GM11168 (cell line): ENCODE data around the gene ZFAND3.
"Not testable (repeated sequence)": the region's sequence is repeated elsewhere in the genome, so short reads cannot be mapped to it uniquely, and the experiment has no call there.

Source experiments
- in situ Hi-C: fragments of 300-500 bp; cut with MboI; formaldehyde crosslinking; loops from one replicate; pipeline ENCODE4 v1.12.0; 2022; ENCODE audit warnings: low sequenced_read_pairs; ENCODE audit not compliant: unreplicated experiment

ZFAND3 gene

GRCh38 chr6:37861452-37861851 lies 41.9 kb downstream of the ZFAND3 start:
- in situ Hi-C loops, result no loop called here

GRCh38 chr6:37862430-37862829 lies 42.9 kb downstream of the ZFAND3 start:
- in situ Hi-C loops, result no loop called here

GRCh38 chr6:37862992-37863391 lies 43.5 kb downstream of the ZFAND3 start:
- in situ Hi-C loops, result no loop called here

- in situ Hi-C loops, result no loop called here
These were observed 44.7 kb downstream of the ZFAND3 start for GRCh38 chr6:37864250-37864649.

- in situ Hi-C loops, result no loop called here
These were observed 46.0 kb downstream of the ZFAND3 start for GRCh38 chr6:37865504-37865903.

- in situ Hi-C loops, result no loop called here
These were observed 47.3 kb downstream of the ZFAND3 start for GRCh38 chr6:37866590-37867507.

- in situ Hi-C loops, result no loop called here
These were observed 48.4 kb downstream of the ZFAND3 start for GRCh38 chr6:37867756-37868446.

- in situ Hi-C loops, result no loop called here
These were observed 48.9 kb downstream of the ZFAND3 start for GRCh38 chr6:37868447-37868825.

- in situ Hi-C loops, result no loop called here
These were observed 52.3 kb downstream of the ZFAND3 start for GRCh38 chr6:37871616-37872372.

GRCh38 chr6:37872373-37872745 lies 52.8 kb downstream of the ZFAND3 start:
- in situ Hi-C loops, result no loop called here

- in situ Hi-C loops, result no loop called here
These were observed 55.2 kb downstream of the ZFAND3 start for GRCh38 chr6:37874726-37875125.

GRCh38 chr6:37875561-37876309 lies 56.2 kb downstream of the ZFAND3 start:
- in situ Hi-C loops, result no loop called here

- in situ Hi-C loops, result no loop called here
These were observed 57.3 kb downstream of the ZFAND3 start for GRCh38 chr6:37876843-37877242.

- in situ Hi-C loops, result no loop called here
These were observed 58.0 kb downstream of the ZFAND3 start for GRCh38 chr6:37877373-37878149.

- in situ Hi-C loops, result no loop called here
These were observed 58.7 kb downstream of the ZFAND3 start for GRCh38 chr6:37878150-37878710.

- in situ Hi-C loops, result not testable (repeated sequence)
These were observed 61.1 kb downstream of the ZFAND3 start for GRCh38 chr6:37880602-37881001.

- in situ Hi-C loops, result no loop called here
These were observed 62.8 kb downstream of the ZFAND3 start for GRCh38 chr6:37882292-37882691.

GRCh38 chr6:37882724-37883413 lies 63.3 kb downstream of the ZFAND3 start:
- in situ Hi-C loops, result no loop called here

GRCh38 chr6:37884548-37884947 lies 65.0 kb downstream of the ZFAND3 start:
- in situ Hi-C loops, result no loop called here
